H9 (cell line): ENCODE results near the gene EDEM2. TPM values are rescaled to one million over a fixed set of nuclear protein-coding genes. Genes with fewer than 3 reads are reported as not detected.

Source experiments
- DNase-seq: peaks from one replicate; pipeline ENCODE4 v3.0.0-alpha.2; 2017
- H2AFZ ChIP-seq: one replicate; pipeline ENCODE4 v1.6.1; 2013; ENCODE audit warnings: mild to moderate bottlenecking, low read length, control low read depth, moderate library complexity
- H2AK5ac ChIP-seq: 2 replicates; pipeline ENCODE4 v1.6.1; 2013; ENCODE audit warnings: low read length, control low read depth, mixed read lengths; ENCODE audit not compliant: insufficient read length
- H2BK120ac ChIP-seq: one replicate; pipeline ENCODE4 v1.6.1; 2013; ENCODE audit warnings: low read depth, mild to moderate bottlenecking, low read length, control low read depth, inconsistent platforms; ENCODE audit not compliant: poor library complexity, severe bottlenecking
- H2BK12ac ChIP-seq: 2 replicates; pipeline ENCODE4 v1.6.1; 2013; ENCODE audit warnings: low read length, control low read depth, mixed read lengths, low read depth; ENCODE audit not compliant: insufficient read length
- H2BK15ac ChIP-seq: 2 replicates; pipeline ENCODE4 v1.6.1; 2013; ENCODE audit warnings: low read depth, low read length, control low read depth
- H2BK20ac ChIP-seq: one replicate; pipeline ENCODE4 v1.6.1; 2013; ENCODE audit warnings: low read depth, mild to moderate bottlenecking, low read length, control low read depth, inconsistent platforms; ENCODE audit not compliant: poor library complexity, severe bottlenecking
- H2BK5ac ChIP-seq: 2 replicates; pipeline ENCODE4 v1.6.1; 2013; ENCODE audit warnings: low read length, control low read depth, mixed read lengths; ENCODE audit not compliant: insufficient read length
- H3K14ac ChIP-seq: 2 replicates; pipeline ENCODE4 v1.6.1; 2013; ENCODE audit warnings: low read length, control low read depth; ENCODE audit not compliant: insufficient read depth
- H3K18ac ChIP-seq: 2 replicates; pipeline ENCODE4 v1.6.1; 2013; ENCODE audit warnings: low read depth, mild to moderate bottlenecking, mixed read lengths, low read length, control low read depth; ENCODE audit not compliant: insufficient read length
- H3K23ac ChIP-seq: 2 replicates; pipeline ENCODE4 v1.6.1; 2013; ENCODE audit warnings: low read length, control low read depth, mixed read lengths, low read depth; ENCODE audit not compliant: insufficient read length
- H3K23me2 ChIP-seq: 2 replicates; pipeline ENCODE4 v1.6.1; 2013; ENCODE audit warnings: low read depth, mild to moderate bottlenecking, mixed read lengths, low read length, control low read depth; ENCODE audit not compliant: insufficient read length, poor library complexity, severe bottlenecking
- H3K27ac ChIP-seq: 2 replicates; pipeline ENCODE4 v1.5.1; 2013; ENCODE audit warnings: low read length, control low read depth, mixed read lengths, low read depth; ENCODE audit not compliant: insufficient read length
- H3K27me3 ChIP-seq: 2 replicates; pipeline ENCODE4 v1.6.1; 2013; ENCODE audit warnings: low read length, control low read depth, inconsistent platforms; ENCODE audit not compliant: insufficient read depth
- H3K4ac ChIP-seq: 2 replicates; pipeline ENCODE4 v1.6.1; 2013; ENCODE audit warnings: low read depth, mild to moderate bottlenecking, control low read depth, inconsistent platforms, low read length, moderate library complexity
- H3K4me1 ChIP-seq: 2 replicates; pipeline ENCODE4 v1.6.1; 2013; ENCODE audit warnings: low read length, control low read depth, inconsistent platforms; ENCODE audit not compliant: insufficient read depth
- H3K4me2 ChIP-seq: 2 replicates; pipeline ENCODE4 v1.6.1; 2013; ENCODE audit warnings: low read length, control low read depth, mixed read lengths; ENCODE audit not compliant: insufficient read length, insufficient read depth
- H3K56ac ChIP-seq: 2 replicates; pipeline ENCODE4 v1.6.1; 2013; ENCODE audit warnings: low read depth, mild to moderate bottlenecking, mixed read lengths, low read length, control low read depth; ENCODE audit not compliant: insufficient read length
- H3K79me1 ChIP-seq: 2 replicates; pipeline ENCODE4 v1.6.1; 2013; ENCODE audit warnings: low read depth, mild to moderate bottlenecking, moderate library complexity, low read length, control low read depth, inconsistent platforms; ENCODE audit not compliant: insufficient read depth, poor library complexity, severe bottlenecking
- H3K79me2 ChIP-seq: 2 replicates; pipeline ENCODE4 v1.6.1; 2013; ENCODE audit warnings: low read length, control low read depth, inconsistent platforms; ENCODE audit not compliant: insufficient read depth
- H3K9ac ChIP-seq: 2 replicates; pipeline ENCODE4 v1.6.1; 2013; ENCODE audit warnings: low read length, control low read depth, mixed read lengths; ENCODE audit not compliant: insufficient read length; ENCODE audit errors: extremely low read depth
- H3K9me3 ChIP-seq: one replicate; pipeline ENCODE4 v1.6.1; 2013; ENCODE audit warnings: low read depth, low read length, inconsistent platforms; ENCODE audit not compliant: control insufficient read depth
- H3T11ph ChIP-seq: one replicate; pipeline ENCODE4 v1.6.1; 2013; ENCODE audit warnings: mild to moderate bottlenecking, low read length, control low read depth, inconsistent platforms
- H4K20me1 ChIP-seq: one replicate; pipeline ENCODE4 v1.6.1; 2013; ENCODE audit not compliant: control insufficient read depth, insufficient read length, insufficient read depth
- H4K5ac ChIP-seq: 2 replicates; pipeline ENCODE4 v1.6.1; 2013; ENCODE audit warnings: low read depth, mild to moderate bottlenecking, mixed read lengths, low read length, control low read depth; ENCODE audit not compliant: insufficient read length
- H4K8ac ChIP-seq: replicated peaks from 2 replicates; pipeline ENCODE4 v1.6.1; 2013; ENCODE audit warnings: low read length, control low read depth, mixed read lengths, low read depth; ENCODE audit not compliant: insufficient read length
- H4K91ac ChIP-seq: 2 replicates; pipeline ENCODE4 v1.6.1; 2013; ENCODE audit warnings: low read depth, mild to moderate bottlenecking, moderate library complexity, mixed read lengths, low read length, control low read depth; ENCODE audit not compliant: insufficient read length
- H3K27ac Mint-ChIP-seq, 3 experiments: 2 replicates in 2 of 3; 3 replicates in 1 of 3; pipeline ENCODE4 v1.8.0; 2020 to 2021; ENCODE audit warnings: mixed read lengths in 3 of 3, mild to moderate bottlenecking in 1 of 3, moderate library complexity in 1 of 3
- H3K27me3 Mint-ChIP-seq: 2 replicates; pipeline ENCODE4 v1.8.0; 2021; ENCODE audit warnings: low read depth, mild to moderate bottlenecking, moderate library complexity, mixed read lengths
- H3K36me3 Mint-ChIP-seq, 3 experiments: 2 replicates in 2 of 3; 3 replicates in 1 of 3; pipeline ENCODE4 v1.8.0; 2020 to 2021; ENCODE audit warnings: low read depth in 3 of 3, mixed read lengths in 3 of 3; ENCODE audit not compliant: insufficient read depth in 1 of 3
- H3K4me1 Mint-ChIP-seq, 2 experiments: 2 replicates each; pipeline ENCODE4 v1.8.0; 2020; ENCODE audit warnings: mixed read lengths in 2 of 2
- H3K4me3 Mint-ChIP-seq, 2 experiments: 2 replicates in 1 of 2; 3 replicates in 1 of 2; pipeline ENCODE4 v1.8.0; 2020 to 2021; ENCODE audit warnings: mild to moderate bottlenecking in 2 of 2, mixed read lengths in 2 of 2, moderate library complexity in 1 of 2
- H3K9me3 Mint-ChIP-seq, 2 experiments: 2 replicates in 1 of 2; 3 replicates in 1 of 2; pipeline ENCODE4 v1.8.0; 2020; ENCODE audit warnings: mild to moderate bottlenecking in 2 of 2, mixed read lengths in 2 of 2, moderate library complexity in 1 of 2
- CTCF ChIP-seq: fragments of 200-600 bp; sonication (generic); conservative IDR thresholded peaks from 3 replicates; pipeline ENCODE4 v1.8.0; 2021; ENCODE audit warnings: antibody characterized with exemption, mild to moderate bottlenecking
- WGBS: extraction: QIAGEN DNeasy Blood & Tissue Kit; methylation state at CpG from one replicate; pipeline ENCODE4 v1.1.7; 2013; ENCODE audit warnings: missing lambda C conversion rate, low lambda C conversion rate, mixed read lengths; ENCODE audit not compliant: insufficient read length; ENCODE audit errors: extremely low coverage; 5-methylcytosine and 5-hydroxymethylcytosine counted together
- total RNA-seq: library from RNA; stranded (reverse); gene quantifications from 2 replicates; pipeline ENCODE4 v1.2.1, GENCODE V29; 2021

EDEM2 gene
- total RNA-seq, 1 experiment from 2014 or later = 27.8 TPM

- peak overlapping the region in 1 of 3 experiments; percentile 14; a peak in 1 of 7 replicates for H3K27ac Mint-ChIP-seq
- Histone ChIP-seq H3K23me2 (peaks cover 11% of the 10 kb centered on the region), H2BK12ac (no peak overlapping the region), H4K91ac (no peak overlapping the region), H4K5ac (no peak overlapping the region), H3K27ac (no peak overlapping the region), H2BK120ac (no peak overlapping the region), H2BK5ac (no peak overlapping the region), H3K79me2 (no peaks in the 10 kb centered on the region), H3K56ac (no peak overlapping the region), H3K27me3 (no peaks in the 10 kb centered on the region; the same call in 1 of the 2 replicates), H3T11ph (no peak overlapping the region), H4K20me1 (no peaks in the 10 kb centered on the region), H3K4me2 (peak overlapping the region; percentile 50), H3K9ac (peak overlapping the region; percentile 3), H3K18ac (no peak overlapping the region), H3K9me3 (no peaks in the 10 kb centered on the region), H2BK15ac (no peak overlapping the region), H2AFZ (no peak overlapping the region), H3K14ac (no peak overlapping the region), H3K4me1 (peaks cover 4% of the 10 kb centered on the region; the same call in 1 of the 2 replicates), H3K23ac (no peak overlapping the region), H3K4ac (no peak overlapping the region), H3K79me1 (no peaks in the 10 kb centered on the region), H2AK5ac (no peak overlapping the region), H4K8ac (no peak overlapping the region), H2BK20ac (no peak overlapping the region)
- H3K4me3 Mint-ChIP-seq = peak overlapping the region; percentile 52 to 79; a peak in 4 of 5 replicates
- peaks cover 22 to 37% of the 10 kb centered on the region in 2 experiments for H3K4me1 Mint-ChIP-seq
- peaks cover 36% of the 10 kb centered on the region for H3K27me3 Mint-ChIP-seq
- H3K36me3 Mint-ChIP-seq = peaks cover 10 to 14% (median 10%) of the 10 kb centered on the region in 3 experiments
- no CpG with 5 or more reads among the region's 3 CpGs for WGBS
- no peak for TF ChIP-seq CTCF
- DNase-seq = no peak
- H3K9me3 Mint-ChIP-seq = no peaks in the 10 kb centered on the region
These were observed 25.3 kb upstream of the EDEM2 start for GRCh38 chr20:35172434-35172806.
